SK-N-SH (cell line): ENCODE data around the gene UNC5B.

Source experiments
- EP300 ChIP-seq, 2 experiments: IDR thresholded peaks; 2 replicates each; pipeline versions ENCODE4 v1.4.0 to v1.6.1; 2012; ENCODE audit warnings: borderline replicate concordance in 1 of 2, low read depth in 1 of 2, low read length in 1 of 2
- SMC3 ChIP-seq: IDR thresholded peaks from 2 replicates; pipeline ENCODE4 v1.6.1; 2012; ENCODE audit warnings: low read depth, low read length, improper control_type of control experiment

GRCh38 chr10:71324743-71325142, 112.4 kb downstream of the UNC5B start:
- no peak for TF ChIP-seq SMC3
- TF ChIP-seq EP300 (IDR thresholded peaks at IDR 0.05; ENCODE audit: borderline replicate concordance in 1 of 2, low read depth in 1 of 2, low read length in 1 of 2): no peak
